ENCODE measurements around the gene UBFD1. TPM values are rescaled to one million over a fixed set of nuclear protein-coding genes. Genes with fewer than 3 reads are reported as not detected.
"Not testable (repeated sequence)": the region's sequence is repeated elsewhere in the genome, so short reads cannot be mapped to it uniquely, and the experiment has no call there.

Gene UBFD1
- total RNA-seq, 2 donors from 2014 or later: 53.8 to 87.1 TPM

DNA sequence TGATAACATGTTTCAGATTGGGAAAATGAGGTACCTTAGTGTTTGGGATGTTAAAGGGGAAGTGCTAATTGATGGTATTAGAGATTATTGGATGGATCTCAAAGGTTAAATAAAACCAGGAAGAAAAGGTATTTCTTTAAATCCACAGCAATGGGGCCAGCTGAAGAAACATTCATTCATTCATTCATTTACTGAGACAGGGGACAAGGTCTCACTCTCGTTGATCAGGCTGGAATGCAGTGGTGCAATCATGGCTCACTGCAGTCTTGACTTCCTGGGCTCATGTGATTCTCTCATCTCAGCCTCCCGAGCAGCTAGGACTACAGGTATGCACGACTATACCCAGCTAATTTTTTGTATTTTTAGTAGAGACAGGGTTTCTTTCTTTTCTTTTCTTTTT is 20.1 kb upstream of the UBFD1 start:
- H3K9me3 Mint-ChIP-seq: no peaks in the 10 kb centered on the region
- ATAC-seq (no peak), DNase-seq (ENCODE audit: low spot score) (no peak)
- H3K27ac Mint-ChIP-seq: no peak overlapping the region
- no peaks in the 10 kb centered on the region for H3K27me3 Mint-ChIP-seq
- H3K4me3 Mint-ChIP-seq: no peak overlapping the region
- peaks cover 4% of the 10 kb centered on the region for H3K36me3 Mint-ChIP-seq
- no peaks in the 10 kb centered on the region for H3K4me1 Mint-ChIP-seq (ENCODE audit: low read depth in 2 of 2)

DNA sequence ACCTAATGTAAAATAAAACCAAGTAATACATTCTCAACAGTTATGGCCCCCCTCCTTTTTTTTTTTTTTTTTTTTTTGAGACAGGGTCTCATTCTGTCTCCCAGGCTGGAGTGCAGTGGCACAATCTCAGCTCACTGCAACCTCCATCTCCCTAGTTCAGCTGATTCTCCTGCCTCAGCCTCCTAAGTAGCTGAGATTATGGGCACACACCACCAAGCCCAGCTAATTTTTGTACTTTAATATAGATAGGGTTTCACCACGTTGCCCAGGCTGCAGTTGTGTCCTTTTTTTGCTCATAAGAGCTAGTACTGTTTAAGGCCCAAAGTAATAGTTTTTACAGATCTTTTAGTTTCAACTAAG is 18.6 kb upstream of the UBFD1 start:
- ATAC-seq (no peak), DNase-seq (ENCODE audit: low spot score) (no peak)
- Mint-ChIP-seq H3K36me3 (no peaks in the 10 kb centered on the region), H3K27me3 (no peaks in the 10 kb centered on the region), H3K4me3 (no peak overlapping the region), H3K9me3 (no peaks in the 10 kb centered on the region), H3K27ac (no peak overlapping the region), H3K4me1 (ENCODE audit: low read depth in 2 of 2) (no peaks in the 10 kb centered on the region)

DNA sequence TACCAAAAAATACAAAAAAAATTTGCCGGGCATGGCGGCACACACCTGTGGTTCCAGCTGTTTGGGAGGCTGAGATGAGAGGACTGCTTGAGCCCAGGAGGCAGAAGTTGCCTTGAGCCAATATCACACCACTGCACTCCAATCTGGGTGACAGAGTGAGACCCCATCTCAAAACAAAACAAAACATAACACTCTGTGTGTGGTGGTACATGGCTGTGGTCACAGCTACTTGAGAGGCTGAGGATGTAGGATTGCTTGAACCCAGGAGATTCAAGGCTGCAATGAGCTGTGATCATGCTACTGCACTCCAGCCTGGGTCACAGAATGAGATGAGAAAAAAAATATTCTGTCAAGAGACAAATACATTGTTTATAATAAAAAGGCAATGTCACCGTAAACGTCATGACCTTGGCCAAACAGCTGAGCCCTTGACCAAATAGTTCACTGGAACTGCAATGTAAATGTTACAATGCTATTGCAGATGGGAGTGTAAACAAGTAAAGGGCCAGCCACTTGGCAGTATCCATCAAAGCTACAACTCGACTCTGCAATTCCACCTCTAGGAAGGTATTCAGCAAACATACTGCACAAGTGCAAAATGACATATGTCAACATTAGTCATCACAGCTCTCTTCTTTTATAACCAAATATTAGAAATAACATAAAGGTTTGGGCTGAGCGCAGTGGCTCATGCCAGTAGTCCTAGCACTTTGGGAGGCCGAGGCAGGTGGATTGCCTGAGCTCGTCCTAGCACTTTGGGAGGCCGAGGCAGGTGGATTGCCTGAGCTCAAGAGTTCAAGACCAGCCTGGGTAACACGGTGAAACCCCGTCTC is 17.3 kb upstream of the UBFD1 start:
- no peaks in the 10 kb centered on the region for H3K9me3 Mint-ChIP-seq
- H3K4me1 Mint-ChIP-seq (ENCODE audit: low read depth in 2 of 2): no peaks in the 10 kb centered on the region
- H3K27me3 Mint-ChIP-seq: no peaks in the 10 kb centered on the region
- no peaks in the 10 kb centered on the region for H3K36me3 Mint-ChIP-seq
- DNase-seq (ENCODE audit: low spot score): no peak
- no peak overlapping the region for H3K27ac Mint-ChIP-seq
- ATAC-seq: no peak
- no peak overlapping the region for H3K4me3 Mint-ChIP-seq

DNA sequence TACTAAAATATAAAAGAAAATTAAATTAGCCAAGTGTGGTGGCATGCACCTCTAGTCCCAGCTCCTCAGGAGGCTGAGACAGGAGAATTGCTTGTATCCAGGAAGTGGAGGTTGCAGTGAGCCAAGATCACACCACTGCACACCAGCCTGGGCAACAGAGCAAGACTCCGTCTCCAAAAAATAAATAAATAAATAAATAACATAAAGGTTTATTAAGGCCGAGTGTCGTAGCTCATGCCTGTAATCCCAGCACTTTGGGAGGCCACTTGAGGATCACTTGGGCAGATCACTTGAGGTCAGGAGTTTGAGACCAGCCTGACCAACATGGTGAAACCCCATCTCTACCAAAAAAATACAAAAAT is 16.7 kb upstream of the UBFD1 start:
- not testable (repeated sequence) for ATAC-seq, H3K27ac Mint-ChIP-seq

DNA sequence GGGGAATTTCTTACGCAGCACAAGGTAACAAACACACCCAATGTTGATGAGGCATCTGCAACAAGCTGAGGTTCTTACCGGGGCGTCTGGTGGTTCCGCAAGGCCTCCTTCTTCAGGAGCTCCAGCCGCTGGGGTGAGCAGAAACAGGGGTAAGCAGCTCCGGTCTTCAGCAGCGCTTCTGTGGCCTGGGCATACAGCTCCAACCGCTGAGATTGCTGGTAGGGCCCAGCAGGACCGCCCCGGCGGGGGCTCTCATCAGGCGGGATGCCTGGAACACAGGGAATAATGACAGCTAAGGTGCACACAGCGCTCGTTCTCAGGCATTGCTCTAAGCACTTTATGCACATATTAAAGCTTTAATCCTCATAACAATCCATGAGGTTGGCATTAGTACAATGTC is 13.1 kb upstream of the UBFD1 start:
- DNase-seq (ENCODE audit: low spot score) (no peak), ATAC-seq (peak in 1 of 2 donors; percentile 48)
- Mint-ChIP-seq H3K4me3 (no peak overlapping the region), H3K27me3 (no peaks in the 10 kb centered on the region), H3K9me3 (no peaks in the 10 kb centered on the region), H3K4me1 (ENCODE audit: low read depth in 2 of 2) (no peaks in the 10 kb centered on the region), H3K36me3 (no peaks in the 10 kb centered on the region), H3K27ac (no peak overlapping the region)

More for the DNA sequence above, 16.7 kb upstream of the UBFD1 start:
- not testable (repeated sequence) for DNase-seq (ENCODE audit: low spot score); H3K27me3 Mint-ChIP-seq; H3K4me1 Mint-ChIP-seq (ENCODE audit: low read depth in 2 of 2); H3K36me3 Mint-ChIP-seq; H3K4me3 Mint-ChIP-seq; H3K9me3 Mint-ChIP-seq

DNA sequence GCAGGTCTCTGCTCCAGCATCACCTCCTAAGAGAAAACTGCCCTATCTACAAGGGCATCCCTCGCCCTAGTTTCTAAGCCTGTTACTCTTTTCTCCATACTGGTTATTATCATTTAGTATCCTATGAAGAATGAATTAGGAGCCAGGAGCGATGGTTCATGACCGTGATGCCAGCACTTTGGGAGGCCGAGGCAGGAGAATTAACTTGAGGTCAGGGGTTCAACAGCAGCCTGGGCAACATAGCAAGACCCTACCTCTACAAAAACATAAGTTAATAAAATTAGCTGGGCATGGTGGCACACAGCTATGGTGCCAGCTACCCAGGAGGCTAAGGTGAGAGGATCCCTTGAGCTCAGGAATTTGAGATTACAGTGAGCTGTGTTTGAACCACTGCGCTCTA is 7.6 kb upstream of the UBFD1 start:
- no peak for ATAC-seq
- Mint-ChIP-seq H3K4me3 (no peak overlapping the region), H3K4me1 (ENCODE audit: low read depth in 2 of 2) (peaks cover 0 to 2% of the 10 kb centered on the region in 2 donors), H3K27ac (no peak overlapping the region), H3K9me3 (no peaks in the 10 kb centered on the region), H3K36me3 (peaks cover 5% of the 10 kb centered on the region), H3K27me3 (no peaks in the 10 kb centered on the region)
- DNase-seq (ENCODE audit: low spot score): no peak

DNA sequence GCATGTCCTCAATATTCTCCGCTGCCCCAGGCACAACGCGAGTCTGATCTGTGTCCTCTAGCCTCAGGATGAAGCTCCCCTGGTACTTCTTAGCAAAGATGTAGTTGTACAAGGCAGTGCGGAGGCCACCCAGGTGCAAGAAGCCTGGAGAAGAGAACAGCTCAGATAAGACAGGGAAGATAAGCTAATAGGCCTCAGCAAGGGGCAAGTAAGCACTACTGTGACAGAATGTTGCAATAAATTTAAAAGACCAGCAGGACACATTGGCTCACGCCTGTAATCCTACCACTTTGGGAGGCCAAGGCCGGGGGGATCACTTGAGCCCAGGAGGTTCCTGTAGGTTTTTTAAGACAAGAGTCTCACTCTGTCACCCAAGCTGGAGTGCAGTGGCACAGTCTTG is 5.4 kb upstream of the UBFD1 start:
- Mint-ChIP-seq H3K9me3 (no peaks in the 10 kb centered on the region), H3K36me3 (peaks cover 5% of the 10 kb centered on the region), H3K4me3 (no peak overlapping the region), H3K27ac (no peak overlapping the region), H3K4me1 (ENCODE audit: low read depth in 2 of 2) (peaks cover 8 to 9% of the 10 kb centered on the region in 2 donors), H3K27me3 (no peaks in the 10 kb centered on the region)
- DNase-seq (ENCODE audit: low spot score) (no peak), ATAC-seq (no peak)

DNA sequence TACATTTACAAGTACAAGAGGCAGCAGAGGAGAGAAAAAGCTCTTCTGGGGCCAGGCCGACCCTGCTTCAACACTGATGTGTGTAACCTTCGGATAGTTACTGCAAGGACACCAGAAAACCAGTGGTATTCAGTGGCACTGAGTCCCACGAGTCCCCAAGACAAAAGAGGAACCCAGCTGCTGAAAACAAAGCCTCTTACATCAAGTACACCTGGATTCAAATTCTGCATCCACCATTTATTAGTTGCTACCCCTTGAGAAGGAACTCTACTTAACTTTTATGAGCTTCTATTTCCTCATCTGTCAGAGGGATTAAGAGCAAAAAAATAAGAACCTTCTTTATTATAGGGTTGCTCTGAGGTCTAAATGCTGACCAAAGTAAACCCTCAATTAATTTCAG is 3.0 kb upstream of the UBFD1 start:
- ATAC-seq: no peak
- Mint-ChIP-seq H3K4me1 (ENCODE audit: low read depth in 2 of 2) (peaks cover 11 to 19% of the 10 kb centered on the region in 2 donors), H3K27me3 (no peaks in the 10 kb centered on the region), H3K36me3 (peaks cover 4% of the 10 kb centered on the region), H3K9me3 (no peaks in the 10 kb centered on the region), H3K4me3 (no peak overlapping the region), H3K27ac (no peak overlapping the region)
- DNase-seq (ENCODE audit: low spot score): no peak

DNA sequence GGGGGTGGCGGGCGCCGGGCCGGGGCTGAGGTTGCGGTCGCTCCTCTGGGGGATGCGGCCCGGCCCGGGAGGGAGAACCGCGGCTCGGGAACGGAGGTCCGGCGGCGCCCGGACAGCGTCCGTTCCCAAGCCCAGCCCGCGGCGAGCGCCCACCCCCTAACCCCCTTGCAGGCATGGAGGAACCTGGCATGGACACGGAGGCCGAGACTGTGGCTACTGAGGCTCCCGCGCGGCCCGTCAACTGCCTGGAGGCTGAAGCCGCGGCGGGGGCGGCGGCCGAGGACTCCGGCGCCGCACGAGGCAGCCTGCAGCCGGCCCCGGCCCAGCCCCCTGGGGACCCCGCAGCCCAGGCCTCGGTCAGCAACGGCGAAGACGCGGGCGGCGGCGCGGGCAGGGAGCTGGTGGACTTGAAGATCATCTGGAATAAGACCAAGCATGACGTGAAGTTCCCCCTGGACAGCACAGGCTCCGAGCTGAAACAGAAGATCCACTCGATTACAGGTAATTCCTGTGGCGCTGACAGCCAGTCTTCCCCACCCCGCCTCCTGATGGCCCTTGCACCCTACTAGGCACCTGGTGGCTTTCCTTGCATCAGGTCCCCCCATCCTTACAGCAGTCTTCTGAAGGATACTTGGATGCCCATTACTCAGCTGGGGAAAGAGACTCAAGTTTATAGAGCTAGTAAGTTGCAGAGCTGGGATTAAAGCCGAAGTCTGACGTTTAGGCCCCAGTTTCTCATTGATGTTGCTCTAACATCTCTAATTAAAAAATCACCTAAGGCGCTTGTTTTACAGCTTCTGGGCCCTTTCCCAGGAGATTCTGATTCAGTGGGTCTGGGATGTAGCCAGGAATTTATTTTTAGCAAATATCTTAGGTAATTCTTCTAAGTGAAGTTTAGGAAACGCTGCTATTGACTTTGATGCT is 514 bp downstream of the UBFD1 start:
- ATAC-seq (no peak), DNase-seq (ENCODE audit: low spot score) (no peak)
- Mint-ChIP-seq H3K36me3 (peaks cover 16% of the 10 kb centered on the region), H3K4me1 (ENCODE audit: low read depth in 2 of 2) (peaks cover 15 to 27% of the 10 kb centered on the region in 2 donors), H3K27me3 (no peaks in the 10 kb centered on the region), H3K27ac (peak overlapping the region; percentile 91 to 92), H3K4me3 (peak overlapping the region; percentile 91), H3K9me3 (no peaks in the 10 kb centered on the region)

DNA sequence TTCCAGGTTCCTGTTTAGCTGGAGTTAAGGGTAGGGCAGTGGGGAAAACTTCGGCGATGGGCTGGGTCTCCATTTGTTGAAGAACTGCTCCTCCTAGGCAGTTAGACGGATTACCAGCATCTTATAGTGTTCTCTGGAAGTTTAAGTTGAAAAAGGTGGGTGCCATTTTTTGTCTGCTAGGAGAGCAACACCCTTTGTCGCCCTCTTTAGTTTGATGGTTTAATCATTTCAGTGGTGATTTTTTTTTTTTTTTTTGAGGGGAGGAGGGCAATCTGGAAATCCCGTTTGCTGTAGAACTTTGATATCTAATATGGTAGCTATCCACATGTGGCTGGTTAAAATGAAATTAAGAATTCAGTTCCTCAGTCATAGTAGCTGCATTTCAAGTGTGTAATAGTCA is 4.1 kb downstream of the UBFD1 start:
- ATAC-seq (no peak), DNase-seq (ENCODE audit: low spot score) (no peak)
- Mint-ChIP-seq H3K4me1 (ENCODE audit: low read depth in 2 of 2) (peaks cover 19 to 26% of the 10 kb centered on the region in 2 donors), H3K27ac (no peak overlapping the region), H3K27me3 (no peaks in the 10 kb centered on the region), H3K36me3 (peaks cover 26% of the 10 kb centered on the region), H3K4me3 (no peak overlapping the region), H3K9me3 (no peaks in the 10 kb centered on the region)

DNA sequence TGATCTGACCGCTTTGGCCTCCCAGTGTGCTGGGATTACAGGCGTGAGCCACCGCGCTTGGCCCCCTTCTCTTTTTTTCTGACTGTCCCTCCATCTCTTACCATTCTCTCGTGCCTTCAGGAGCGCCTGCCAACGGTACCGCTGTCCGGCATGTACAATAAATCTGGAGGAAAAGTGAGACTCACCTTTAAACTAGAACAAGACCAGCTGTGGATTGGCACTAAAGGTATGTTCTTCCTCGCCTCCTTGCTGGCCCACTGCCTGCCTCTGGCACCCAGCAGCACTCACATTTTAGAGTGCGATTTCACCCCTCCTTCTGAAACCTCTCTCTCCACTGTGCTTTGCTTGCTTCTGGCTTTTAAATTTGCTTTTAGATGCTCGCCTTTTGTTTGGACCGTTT is 5.0 kb downstream of the UBFD1 start:
- peaks cover 14 to 23% of the 10 kb centered on the region in 2 donors for H3K4me1 Mint-ChIP-seq (ENCODE audit: low read depth in 2 of 2)
- no peaks in the 10 kb centered on the region for H3K9me3 Mint-ChIP-seq
- H3K4me3 Mint-ChIP-seq: no peak overlapping the region
- no peaks in the 10 kb centered on the region for H3K27me3 Mint-ChIP-seq
- H3K27ac Mint-ChIP-seq: no peak overlapping the region
- no peak for DNase-seq (ENCODE audit: low spot score)
- ATAC-seq: no peak
- peaks cover 26% of the 10 kb centered on the region for H3K36me3 Mint-ChIP-seq

DNA sequence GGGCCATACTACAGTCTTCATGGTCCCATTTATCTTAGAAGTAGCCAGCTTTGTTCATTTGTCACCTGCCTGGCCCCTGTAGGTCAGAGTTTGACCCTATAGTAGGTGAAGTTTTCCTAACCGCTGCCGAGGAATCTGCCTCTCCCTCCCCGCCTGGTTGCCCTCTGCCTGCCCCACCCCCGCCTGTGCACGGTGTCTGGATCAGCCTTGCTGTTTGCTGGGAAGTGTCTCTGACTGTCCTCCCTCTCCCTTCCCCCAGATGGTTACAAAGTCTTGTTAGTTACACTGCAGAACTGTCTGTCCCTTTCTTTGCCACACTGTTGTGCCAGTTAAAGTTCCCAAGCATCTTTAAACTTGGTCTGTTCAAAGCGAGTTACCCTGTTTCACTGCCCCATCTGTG is 5.7 kb downstream of the UBFD1 start:
- H3K4me3 Mint-ChIP-seq: no peak overlapping the region
- ATAC-seq (no peak), DNase-seq (ENCODE audit: low spot score) (no peak)
- no peaks in the 10 kb centered on the region for H3K9me3 Mint-ChIP-seq
- no peak overlapping the region for H3K27ac Mint-ChIP-seq
- H3K36me3 Mint-ChIP-seq: peaks cover 26% of the 10 kb centered on the region
- no peaks in the 10 kb centered on the region for H3K27me3 Mint-ChIP-seq
- H3K4me1 Mint-ChIP-seq (ENCODE audit: low read depth in 2 of 2): peaks cover 14 to 23% of the 10 kb centered on the region in 2 donors

DNA sequence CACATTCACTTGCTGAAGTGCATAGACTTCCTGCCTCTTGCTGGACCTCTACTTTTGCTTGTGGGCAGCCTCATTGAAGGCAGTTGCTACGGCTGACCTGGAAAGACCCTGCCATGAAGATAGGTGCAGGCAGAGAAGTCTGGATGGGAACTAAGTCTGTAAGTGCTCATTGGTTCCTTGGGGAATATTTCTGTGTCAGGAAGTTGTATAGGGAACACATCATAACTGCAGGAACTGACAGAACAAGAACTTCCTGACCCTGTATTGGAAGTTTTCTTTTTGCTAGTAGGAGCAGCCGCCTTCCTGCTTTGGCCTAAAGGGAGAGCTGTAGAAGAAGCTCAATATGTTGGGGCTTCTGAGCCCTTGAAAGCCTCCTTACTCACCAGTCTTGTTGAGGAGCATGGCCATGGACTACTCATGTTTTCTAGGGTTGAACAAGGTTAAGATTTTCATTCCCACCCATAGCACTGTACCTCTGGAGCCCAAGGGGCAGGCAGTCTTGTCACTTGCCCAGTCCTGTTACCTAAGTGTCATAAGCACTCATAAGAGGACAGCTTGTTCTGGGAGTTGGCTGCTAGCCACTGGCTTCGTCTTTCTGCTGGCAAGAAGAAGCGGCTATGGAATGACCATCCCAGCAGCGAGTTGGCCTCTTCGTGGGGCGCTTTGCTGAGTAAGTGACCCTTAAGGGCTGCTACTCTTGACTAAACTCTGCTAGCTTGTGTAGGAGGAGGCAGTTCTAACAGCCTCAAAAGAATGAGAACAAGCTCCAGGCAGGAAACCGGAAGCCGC is 7.2 kb downstream of the UBFD1 start:
- peaks cover 31% of the 10 kb centered on the region for H3K36me3 Mint-ChIP-seq
- no peak overlapping the region for H3K27ac Mint-ChIP-seq
- DNase-seq (ENCODE audit: low spot score) (no peak), ATAC-seq (no peak)
- H3K4me1 Mint-ChIP-seq (ENCODE audit: low read depth in 2 of 2): peaks cover 11% of the 10 kb centered on the region in 2 donors
- no peaks in the 10 kb centered on the region for H3K9me3 Mint-ChIP-seq
- no peaks in the 10 kb centered on the region for H3K27me3 Mint-ChIP-seq
- no peak overlapping the region for H3K4me3 Mint-ChIP-seq

All from natural killer cell treated with Interleukin-12 subunit alpha and Interleukin-12 subunit beta and Interleukin-15 and Interleukin-18, amount 100 ng/mL, for 72 hours (primary cell).